ENCODE data around the gene PDZD4. TPM values are rescaled to one million over a fixed set of nuclear protein-coding genes. Genes with fewer than 3 reads are reported as not detected.

The PDZD4 gene, protein sequence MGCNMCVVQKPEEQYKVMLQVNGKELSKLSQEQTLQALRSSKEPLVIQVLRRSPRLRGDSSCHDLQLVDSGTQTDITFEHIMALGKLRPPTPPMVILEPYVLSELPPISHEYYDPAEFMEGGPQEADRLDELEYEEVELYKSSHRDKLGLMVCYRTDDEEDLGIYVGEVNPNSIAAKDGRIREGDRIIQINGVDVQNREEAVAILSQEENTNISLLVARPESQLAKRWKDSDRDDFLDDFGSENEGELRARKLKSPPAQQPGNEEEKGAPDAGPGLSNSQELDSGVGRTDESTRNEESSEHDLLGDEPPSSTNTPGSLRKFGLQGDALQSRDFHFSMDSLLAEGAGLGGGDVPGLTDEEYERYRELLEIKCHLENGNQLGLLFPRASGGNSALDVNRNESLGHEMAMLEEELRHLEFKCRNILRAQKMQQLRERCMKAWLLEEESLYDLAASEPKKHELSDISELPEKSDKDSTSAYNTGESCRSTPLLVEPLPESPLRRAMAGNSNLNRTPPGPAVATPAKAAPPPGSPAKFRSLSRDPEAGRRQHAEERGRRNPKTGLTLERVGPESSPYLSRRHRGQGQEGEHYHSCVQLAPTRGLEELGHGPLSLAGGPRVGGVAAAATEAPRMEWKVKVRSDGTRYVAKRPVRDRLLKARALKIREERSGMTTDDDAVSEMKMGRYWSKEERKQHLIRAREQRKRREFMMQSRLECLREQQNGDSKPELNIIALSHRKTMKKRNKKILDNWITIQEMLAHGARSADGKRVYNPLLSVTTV
- total RNA-seq (2021; fragmentation: NEBNext Ultra II Directional; extraction: Animal tissue kit (Norgen Biotek cat#: 25700)), result not detected
- long read RNA-seq, result 0 reads

DNA sequence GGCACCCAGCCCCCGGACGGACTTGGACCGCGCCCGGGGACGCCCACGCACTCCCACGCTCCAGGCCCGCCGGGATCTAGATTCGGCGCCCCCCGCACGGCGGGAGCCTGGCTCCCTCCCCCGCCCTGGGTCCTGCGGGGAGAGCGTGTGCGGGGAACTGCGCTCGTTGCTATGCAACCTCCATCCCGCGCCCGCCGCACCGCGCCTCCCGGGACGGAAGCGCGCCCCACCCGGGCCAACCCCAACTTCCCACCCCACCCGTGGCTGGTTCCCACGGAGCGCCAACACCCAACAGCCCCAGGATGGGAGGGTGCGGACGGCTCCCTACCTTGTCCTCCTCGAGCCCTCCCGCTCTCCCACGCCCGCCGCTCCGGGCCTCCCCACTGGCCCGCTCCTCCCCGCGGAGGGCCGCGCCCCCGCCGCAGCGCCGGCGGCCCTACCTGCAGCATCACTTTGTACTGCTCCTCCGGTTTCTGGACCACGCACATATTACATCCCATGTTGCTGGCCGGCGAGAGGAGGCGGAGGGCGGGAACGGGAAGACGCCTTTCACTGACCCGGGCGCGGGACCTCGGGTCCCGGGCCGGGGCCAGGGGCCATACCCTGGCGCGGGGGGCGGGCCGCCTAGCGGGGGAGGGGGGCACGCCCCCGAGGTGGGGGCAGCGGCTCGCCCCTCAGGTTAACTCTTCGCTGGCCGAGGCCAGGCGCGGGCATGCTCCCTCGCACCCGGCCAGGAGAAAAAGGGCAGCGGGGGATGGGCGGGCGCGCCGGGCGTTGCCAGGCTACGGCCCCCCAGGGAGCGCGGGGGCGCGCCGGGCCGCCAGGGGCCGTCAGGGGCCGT, at the start of gene PDZD4:
PDZD4 (minus strand) TSS at position 746 of the 841 bp plus-strand sequence; CDS start at position 500, 246 bp downstream.
- Mint-ChIP-seq H3K36me3 (ENCODE audit: low read depth) (no peaks in the 10 kb centered on the region), H3K4me3 (no peak within 1 kb of the TSS), H3K27ac (no peak within 1 kb of the TSS), H3K4me1 (ENCODE audit: low read depth) (no peaks in the 10 kb centered on the region), H3K27me3 (ENCODE audit: insufficient read depth) (peaks cover 14% of the 10 kb centered on the region), H3K9me3 (no peaks in the 10 kb centered on the region)
- DNase-seq, result no peak
- TF ChIP-seq, protein P1, sequence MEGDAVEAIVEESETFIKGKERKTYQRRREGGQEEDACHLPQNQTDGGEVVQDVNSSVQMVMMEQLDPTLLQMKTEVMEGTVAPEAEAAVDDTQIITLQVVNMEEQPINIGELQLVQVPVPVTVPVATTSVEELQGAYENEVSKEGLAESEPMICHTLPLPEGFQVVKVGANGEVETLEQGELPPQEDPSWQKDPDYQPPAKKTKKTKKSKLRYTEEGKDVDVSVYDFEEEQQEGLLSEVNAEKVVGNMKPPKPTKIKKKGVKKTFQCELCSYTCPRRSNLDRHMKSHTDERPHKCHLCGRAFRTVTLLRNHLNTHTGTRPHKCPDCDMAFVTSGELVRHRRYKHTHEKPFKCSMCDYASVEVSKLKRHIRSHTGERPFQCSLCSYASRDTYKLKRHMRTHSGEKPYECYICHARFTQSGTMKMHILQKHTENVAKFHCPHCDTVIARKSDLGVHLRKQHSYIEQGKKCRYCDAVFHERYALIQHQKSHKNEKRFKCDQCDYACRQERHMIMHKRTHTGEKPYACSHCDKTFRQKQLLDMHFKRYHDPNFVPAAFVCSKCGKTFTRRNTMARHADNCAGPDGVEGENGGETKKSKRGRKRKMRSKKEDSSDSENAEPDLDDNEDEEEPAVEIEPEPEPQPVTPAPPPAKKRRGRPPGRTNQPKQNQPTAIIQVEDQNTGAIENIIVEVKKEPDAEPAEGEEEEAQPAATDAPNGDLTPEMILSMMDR (IDR thresholded peaks at IDR 0.05), result no peak

DNA sequence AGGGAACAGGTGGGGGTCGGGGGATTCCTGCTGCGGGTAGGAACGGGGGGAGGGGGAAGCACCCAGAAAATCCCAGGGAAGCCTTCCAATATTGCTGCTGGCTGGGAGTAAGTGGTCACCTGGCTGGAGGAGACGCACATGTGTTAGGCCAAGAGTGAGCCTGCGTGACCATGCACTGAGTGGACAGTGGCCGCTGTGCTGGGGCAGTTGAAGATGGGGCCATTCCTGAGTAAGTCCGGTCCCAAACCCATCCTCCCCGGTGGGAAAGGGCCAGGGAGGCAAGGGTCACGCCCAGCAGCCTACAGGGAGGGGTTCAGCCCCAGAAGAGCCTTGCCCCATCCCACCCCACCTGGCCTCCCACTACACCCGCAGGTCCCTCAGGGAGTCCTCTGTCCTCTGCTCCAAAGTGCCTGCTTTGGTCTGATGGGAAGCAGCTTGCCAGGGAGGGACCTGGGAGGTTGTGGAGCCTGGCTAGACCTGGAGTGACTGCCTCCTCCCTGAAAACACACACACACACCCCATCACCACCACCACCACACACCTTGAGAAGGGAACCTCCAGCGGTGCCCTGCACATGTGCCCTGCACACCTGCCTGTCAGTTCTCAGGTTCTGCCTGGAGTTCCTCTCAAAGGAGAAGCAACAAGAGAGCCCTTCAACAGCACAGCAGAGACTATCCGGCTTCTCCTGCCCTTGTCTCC, 49.5 kb upstream of the PDZD4 start:
- Mint-ChIP-seq H3K27ac (no peak overlapping the region), H3K4me1 (ENCODE audit: low read depth) (peaks cover 6% of the 10 kb centered on the region), H3K4me3 (no peak overlapping the region), H3K36me3 (ENCODE audit: low read depth) (no peaks in the 10 kb centered on the region; the same call in 1 of the 2 replicates), H3K9me3 (no peaks in the 10 kb centered on the region), H3K27me3 (ENCODE audit: insufficient read depth) (peaks cover 15% of the 10 kb centered on the region)
- DNase-seq, result no peak
- TF ChIP-seq, protein P1 (IDR thresholded peaks at IDR 0.05), result no peak

DNA sequence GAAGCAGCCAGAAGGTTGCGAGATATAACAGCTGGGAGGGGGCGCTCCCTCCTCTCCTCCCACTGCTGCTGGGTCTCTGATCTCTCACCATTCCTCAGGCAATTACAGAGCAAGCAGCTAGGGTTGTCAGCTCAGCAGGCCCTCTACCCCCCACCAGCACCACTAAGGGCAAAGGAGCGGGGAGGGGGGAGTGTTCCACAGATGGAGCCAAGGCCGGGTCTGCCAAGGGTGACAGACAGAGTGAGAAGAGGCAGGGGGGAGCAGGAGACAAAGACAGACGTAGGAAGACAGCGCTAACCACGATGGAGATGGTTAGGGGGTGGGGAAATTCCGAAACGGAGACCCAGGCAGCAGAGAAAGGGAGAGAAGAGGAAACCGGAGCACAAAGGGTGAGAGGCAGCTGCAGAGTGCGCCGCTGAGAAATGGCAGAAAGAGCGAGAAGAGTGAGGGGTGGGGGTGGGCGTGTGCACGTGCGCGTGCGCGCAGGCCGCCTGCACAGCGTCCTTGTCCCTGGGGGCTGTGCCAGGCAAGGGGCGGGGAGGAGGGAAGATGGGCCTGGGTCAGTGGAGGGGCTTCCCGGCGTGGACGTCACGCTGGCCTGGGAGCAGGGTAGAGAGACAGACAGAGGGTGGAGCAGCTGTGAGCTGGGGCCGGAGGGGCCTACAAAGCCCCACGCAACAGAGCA, 48.8 kb upstream of the PDZD4 start:
- H3K27ac Mint-ChIP-seq, result no peak overlapping the region
- no peak for DNase-seq
- H3K27me3 Mint-ChIP-seq (ENCODE audit: insufficient read depth), result peaks cover 15% of the 10 kb centered on the region
- H3K9me3 Mint-ChIP-seq, result no peaks in the 10 kb centered on the region
- no peak overlapping the region for H3K4me3 Mint-ChIP-seq
- H3K4me1 Mint-ChIP-seq (ENCODE audit: low read depth), result peaks cover 6% of the 10 kb centered on the region
- TF ChIP-seq, protein P1 (IDR thresholded peaks at IDR 0.05), result no peak
- no peaks in the 10 kb centered on the region; the same call in 1 of the 2 replicates for H3K36me3 Mint-ChIP-seq (ENCODE audit: low read depth)

DNA sequence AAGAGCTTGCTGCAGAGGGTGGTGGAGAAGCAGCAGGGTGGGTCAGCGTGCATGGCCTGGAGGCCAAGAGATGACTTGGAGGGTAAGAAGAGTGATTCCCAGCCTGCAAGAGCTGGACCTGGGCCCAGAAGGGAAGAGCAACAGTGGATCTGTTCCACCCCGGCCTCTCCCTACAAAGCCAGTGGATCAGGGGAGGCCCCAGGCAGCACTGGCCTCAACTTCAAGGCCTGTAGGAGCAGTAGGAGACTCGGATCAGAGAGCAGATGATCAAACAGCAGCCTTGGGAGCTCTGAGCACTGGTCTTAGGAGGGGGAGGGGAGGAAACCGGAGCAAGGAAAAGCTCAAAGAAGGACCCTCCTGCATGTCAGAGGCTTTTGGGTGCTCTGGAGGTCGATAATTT, 48.0 kb upstream of the PDZD4 start:
- no peak for DNase-seq
- Mint-ChIP-seq H3K4me1 (ENCODE audit: low read depth) (peaks cover 6% of the 10 kb centered on the region), H3K27me3 (ENCODE audit: insufficient read depth) (peaks cover 17% of the 10 kb centered on the region), H3K27ac (no peak overlapping the region), H3K36me3 (ENCODE audit: low read depth) (no peaks in the 10 kb centered on the region; the same call in 1 of the 2 replicates), H3K9me3 (no peaks in the 10 kb centered on the region), H3K4me3 (no peak overlapping the region)
- TF ChIP-seq, protein P1 (IDR thresholded peaks at IDR 0.05), result no peak
